Measurements from ENCODE around the gene GRM1.

GRCh38 chr6:146161664-146162063, 132.8 kb downstream of the GRM1 start:
- TF ChIP-seq CTCF (IDR thresholded peaks at IDR 0.05; ENCODE audit: insufficient read depth, low read depth, low read length) (no peak), EZH2 (IDR thresholded peaks at IDR 0.05; ENCODE audit: insufficient read depth, low read length) (no peak)

Data from astrocyte (in vitro differentiated cells and primary cell).